Measurements from ENCODE around the gene IGF2BP2. TPM values are rescaled to one million over a fixed set of nuclear protein-coding genes. Genes with fewer than 3 reads are reported as not detected.

IGF2BP2 gene
- polyA plus RNA-seq, 2 of the 4 experiments (the other 2 are of a cell fraction) = 2.2 to 6.1 TPM

DNA sequence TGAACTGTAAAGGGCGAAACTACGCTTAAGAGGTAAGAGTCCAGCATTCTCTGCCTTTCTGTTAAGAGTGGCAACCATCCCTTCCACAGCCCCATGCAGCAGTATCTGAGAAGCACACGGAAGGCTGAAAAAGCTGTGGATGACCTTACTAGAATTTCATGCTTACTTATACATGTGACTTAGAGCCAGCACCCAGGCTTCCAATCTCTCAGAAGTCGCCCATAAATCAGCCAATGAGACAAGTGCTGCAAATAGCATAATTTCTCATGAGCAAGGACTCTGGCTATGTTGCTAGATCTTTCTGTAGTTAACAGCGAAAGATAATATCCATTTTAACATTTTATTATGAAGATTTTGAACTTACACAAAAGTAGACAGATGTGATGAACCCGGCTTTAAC, 65.3 kb downstream of the IGF2BP2 start:
- H3K4me2 ChIP-seq = no peak overlapping the region
- CTCF ChIA-PET = interaction anchor here (0.8 to 2.9 kb wide), 5 partner anchors 9 to 99 kb away, joined by 3 to 10 read pairs (median 4); no protein-coding TSS in a partner anchor
- POLR2A ChIA-PET = no interaction called here

DNA sequence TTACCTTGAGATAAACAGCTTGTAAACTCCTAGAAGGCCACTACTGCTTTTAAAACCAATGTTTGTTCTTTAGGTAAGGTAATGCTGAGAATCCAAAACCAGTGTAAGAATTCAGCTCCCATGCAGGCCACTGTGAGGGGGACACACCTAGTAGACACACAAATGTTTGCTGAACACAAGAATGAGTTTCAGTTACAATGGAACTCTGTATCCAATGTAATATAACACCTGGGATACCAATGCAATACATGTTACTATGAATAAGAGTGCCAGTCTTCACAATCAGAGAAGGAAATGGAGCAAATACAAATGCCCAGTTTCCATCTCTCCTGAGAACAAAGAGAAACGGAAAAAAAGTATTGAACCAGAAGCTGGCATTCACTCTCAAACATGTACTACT, 65.9 kb downstream of the IGF2BP2 start:
- FAIRE-seq = no peak
- no peak for DNase-seq (ENCODE audit: low read depth in 1 of 2, low spot score in 1 of 2)
- CTCF ChIA-PET = interaction anchor here (0.7 to 2.9 kb wide), 5 partner anchors 10 to 804 kb away, joined by 3 to 10 read pairs (median 4); no protein-coding TSS in a partner anchor
- H3K9me3 ChIP-seq = no peaks in the 10 kb centered on the region
- ATAC-seq = no peak
- TF ChIP-seq ZC3H11A (IDR thresholded peaks at IDR 0.05) = no peak
- H3K4me3 ChIP-seq = no peak overlapping the region
- H3K4me2 ChIP-seq = no peak overlapping the region
- no peak overlapping the region for H3K27ac ChIP-seq
- no peaks in the 10 kb centered on the region for H3K4me1 ChIP-seq
- POLR2A ChIA-PET = no interaction called here
- 68% methylated on average over 1 of the region's 1 CpG for WGBS (ENCODE audit: missing lambda C conversion rate)

More for the DNA sequence above, 65.3 kb downstream of the IGF2BP2 start:
- no peak overlapping the region for H3K4me3 ChIP-seq
- H3K27ac ChIP-seq = no peak overlapping the region
- no peak for FAIRE-seq
- TF ChIP-seq, protein P1, sequence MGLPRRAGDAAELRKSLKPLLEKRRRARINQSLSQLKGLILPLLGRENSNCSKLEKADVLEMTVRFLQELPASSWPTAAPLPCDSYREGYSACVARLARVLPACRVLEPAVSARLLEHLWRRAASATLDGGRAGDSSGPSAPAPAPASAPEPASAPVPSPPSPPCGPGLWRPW (IDR thresholded peaks at IDR 0.05) = no peak
- TF ChIP-seq JUN (IDR thresholded peaks at IDR 0.05) (no peak), POLR2A (IDR thresholded peaks at IDR 0.05; ENCODE audit: low read length) (no peak), TP53 (CRISPR knock-in tag; IDR thresholded peaks at IDR 0.05) (no peak), ZC3H11A (IDR thresholded peaks at IDR 0.05) (no peak), ZNF302 (CRISPR knock-in tag; IDR thresholded peaks at IDR 0.05) (no peak), HEYL (CRISPR knock-in tag; IDR thresholded peaks at IDR 0.05) (no peak), TFCP2L1 (CRISPR knock-in tag; IDR thresholded peaks at IDR 0.05) (no peak), KDM1A (IDR thresholded peaks at IDR 0.05; ENCODE audit: low read depth) (no peak), HOXA7 (CRISPR knock-in tag; IDR thresholded peaks at IDR 0.05) (no peak), BHLHE40 (IDR thresholded peaks at IDR 0.05; ENCODE audit: low read depth, low read length) (no peak), MYC (IDR thresholded peaks at IDR 0.05; ENCODE audit: borderline replicate concordance, low read length) (no peak), NFE2L2 (conservative IDR thresholded peaks at IDR 0.05; ENCODE audit: low read length) (no peak), EHMT2 (IDR thresholded peaks at IDR 0.05; ENCODE audit: low read depth) (no peak), RAD21 (conservative IDR thresholded peaks at IDR 0.05 in 1 of 2, IDR thresholded peaks at IDR 0.05 in 1 of 2) (no peak), CHD4 (IDR thresholded peaks at IDR 0.05; ENCODE audit: borderline replicate concordance) (no peak)
- TF ChIP-seq, protein P2, sequence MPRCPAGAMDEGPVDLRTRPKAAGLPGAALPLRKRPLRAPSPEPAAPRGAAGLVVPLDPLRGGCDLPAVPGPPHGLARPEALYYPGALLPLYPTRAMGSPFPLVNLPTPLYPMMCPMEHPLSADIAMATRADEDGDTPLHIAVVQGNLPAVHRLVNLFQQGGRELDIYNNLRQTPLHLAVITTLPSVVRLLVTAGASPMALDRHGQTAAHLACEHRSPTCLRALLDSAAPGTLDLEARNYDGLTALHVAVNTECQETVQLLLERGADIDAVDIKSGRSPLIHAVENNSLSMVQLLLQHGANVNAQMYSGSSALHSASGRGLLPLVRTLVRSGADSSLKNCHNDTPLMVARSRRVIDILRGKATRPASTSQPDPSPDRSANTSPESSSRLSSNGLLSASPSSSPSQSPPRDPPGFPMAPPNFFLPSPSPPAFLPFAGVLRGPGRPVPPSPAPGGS (IDR thresholded peaks at IDR 0.05) = no peak
- TF ChIP-seq, protein P3, sequence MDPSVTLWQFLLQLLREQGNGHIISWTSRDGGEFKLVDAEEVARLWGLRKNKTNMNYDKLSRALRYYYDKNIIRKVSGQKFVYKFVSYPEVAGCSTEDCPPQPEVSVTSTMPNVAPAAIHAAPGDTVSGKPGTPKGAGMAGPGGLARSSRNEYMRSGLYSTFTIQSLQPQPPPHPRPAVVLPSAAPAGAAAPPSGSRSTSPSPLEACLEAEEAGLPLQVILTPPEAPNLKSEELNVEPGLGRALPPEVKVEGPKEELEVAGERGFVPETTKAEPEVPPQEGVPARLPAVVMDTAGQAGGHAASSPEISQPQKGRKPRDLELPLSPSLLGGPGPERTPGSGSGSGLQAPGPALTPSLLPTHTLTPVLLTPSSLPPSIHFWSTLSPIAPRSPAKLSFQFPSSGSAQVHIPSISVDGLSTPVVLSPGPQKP (IDR thresholded peaks at IDR 0.05; ENCODE audit: low read depth, low read length) = no peak
- TF ChIP-seq, protein P4, sequence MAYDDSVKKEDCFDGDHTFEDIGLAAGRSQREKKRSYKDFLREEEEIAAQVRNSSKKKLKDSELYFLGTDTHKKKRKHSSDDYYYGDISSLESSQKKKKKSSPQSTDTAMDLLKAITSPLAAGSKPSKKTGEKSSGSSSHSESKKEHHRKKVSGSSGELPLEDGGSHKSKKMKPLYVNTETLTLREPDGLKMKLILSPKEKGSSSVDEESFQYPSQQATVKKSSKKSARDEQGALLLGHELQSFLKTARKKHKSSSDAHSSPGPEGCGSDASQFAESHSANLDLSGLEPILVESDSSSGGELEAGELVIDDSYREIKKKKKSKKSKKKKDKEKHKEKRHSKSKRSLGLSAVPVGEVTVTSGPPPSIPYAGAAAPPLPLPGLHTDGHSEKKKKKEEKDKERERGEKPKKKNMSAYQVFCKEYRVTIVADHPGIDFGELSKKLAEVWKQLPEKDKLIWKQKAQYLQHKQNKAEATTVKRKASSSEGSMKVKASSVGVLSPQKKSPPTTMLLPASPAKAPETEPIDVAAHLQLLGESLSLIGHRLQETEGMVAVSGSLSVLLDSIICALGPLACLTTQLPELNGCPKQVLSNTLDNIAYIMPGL (CRISPR knock-in tag; IDR thresholded peaks at IDR 0.05; ENCODE audit: borderline replicate concordance) = no peak
- TF ChIP-seq, protein P5, sequence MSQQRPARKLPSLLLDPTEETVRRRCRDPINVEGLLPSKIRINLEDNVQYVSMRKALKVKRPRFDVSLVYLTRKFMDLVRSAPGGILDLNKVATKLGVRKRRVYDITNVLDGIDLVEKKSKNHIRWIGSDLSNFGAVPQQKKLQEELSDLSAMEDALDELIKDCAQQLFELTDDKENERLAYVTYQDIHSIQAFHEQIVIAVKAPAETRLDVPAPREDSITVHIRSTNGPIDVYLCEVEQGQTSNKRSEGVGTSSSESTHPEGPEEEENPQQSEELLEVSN (IDR thresholded peaks at IDR 0.05; ENCODE audit: borderline replicate concordance, low read depth) = no peak
- no peak for DNase-seq (ENCODE audit: low read depth in 1 of 2, low spot score in 1 of 2)
- no peaks in the 10 kb centered on the region for H3K9me3 ChIP-seq
- H3K4me1 ChIP-seq = no peaks in the 10 kb centered on the region
- no peak for ATAC-seq
- WGBS (ENCODE audit: missing lambda C conversion rate) = 92% methylated on average over 6 of the region's 6 CpGs

Data from A549 (cell line).